ENCODE results near the gene CARNS1.

GRCh38 chr11:67423466-67423865, 8.0 kb downstream of the CARNS1 start:
- TF ChIP-seq CTCF (IDR thresholded peaks at IDR 0.05 in 2 of 3, conservative IDR thresholded peaks at IDR 0.05 in 1 of 3; ENCODE audit: control insufficient read depth in 2 of 3, extremely low read depth in 1 of 3, insufficient read depth in 1 of 3, low read depth in 3 of 3, low read length in 3 of 3) (no peak), RELA (IDR thresholded peaks at IDR 0.05; ENCODE audit: borderline replicate concordance, partially characterized antibody) (no peak), RUNX3 (IDR thresholded peaks at IDR 0.05; ENCODE audit: low read length) (no peak), NFIC (IDR thresholded peaks at IDR 0.05; ENCODE audit: low read depth, low read length) (no peak), NFYB (IDR thresholded peaks at IDR 0.05; ENCODE audit: insufficient read depth, low read depth, low read length) (no peak), POLR2A (IDR thresholded peaks at IDR 0.05; ENCODE audit: low read depth, low read length) (no peak), IKZF1 (conservative IDR thresholded peaks at IDR 0.05) (no peak), ZBTB40 (IDR thresholded peaks at IDR 0.05; ENCODE audit: borderline replicate concordance) (no peak), RCOR1 (conservative IDR thresholded peaks at IDR 0.05; ENCODE audit: low read depth, low read length) (no peak), BHLHE40 (IDR thresholded peaks at IDR 0.05; ENCODE audit: borderline replicate concordance in 1 of 2, low read depth in 2 of 2, low read length in 1 of 2) (no peak), JUND (IDR thresholded peaks at IDR 0.05; ENCODE audit: low read depth, low read length) (no peak), E2F4 (IDR thresholded peaks at IDR 0.05; ENCODE audit: low read depth, low read length) (no peak), ATF3 (IDR thresholded peaks at IDR 0.05; ENCODE audit: borderline replicate concordance, extremely low read depth, low read depth, low read length) (no peak), EZH2 (IDR thresholded peaks at IDR 0.05; ENCODE audit: borderline replicate concordance, control insufficient read depth, low read depth, low read length) (no peak)
